B cell (primary cell): ENCODE data around the gene MBD3L4. TPM values are rescaled to one million over a fixed set of nuclear protein-coding genes. Genes with fewer than 3 reads are reported as not detected.

Source experiments
- ATAC-seq: fragments of 200-7000 bp; cut with Tn5 transposase; one replicate; pipeline ENCODE4 v1.10.0; 2021; ENCODE audit warnings: low read depth, mild to moderate bottlenecking, moderate number of reproducible peaks, moderate library complexity
- CTCF ChIA-PET: fragments of 350-600 bp; sonication (Branson Sonifier 250); formaldehyde crosslinking; loops from one replicate; lab custom pipeline; 2021; ENCODE audit warnings: antibody characterized with exemption, inconsistent platforms; lab: Charles Lee
- POLR2A ChIA-PET: fragments of 350-600 bp; sonication (Branson Sonifier 250); formaldehyde crosslinking; loops from one replicate; lab custom pipeline; 2021; ENCODE audit warnings: antibody characterized with exemption; lab: Charles Lee
- DNase-seq: peaks from one replicate; pipeline ENCODE4 v3.0.0; 2013
- H2AFZ ChIP-seq: 2 replicates; pipeline ENCODE4 v1.6.1; 2012; ENCODE audit warnings: mild to moderate bottlenecking, low read depth, low read length; ENCODE audit not compliant: insufficient read depth, poor library complexity, severe bottlenecking
- H3K27ac ChIP-seq, 2 donors: 1 replicate in 1 of 2; 2 replicates in 1 of 2; pipeline ENCODE4 v1.5.1; 2012 to 2013; ENCODE audit warnings: low read length in 2 of 2, mild to moderate bottlenecking in 2 of 2, moderate library complexity in 1 of 2
- H3K27me3 ChIP-seq, 4 experiments: fragments of 200-600 bp in 1 of 4; sonication (generic) in 1 of 4; replicated peaks in 1 of 4; 1 replicate in 2 of 4; 2 replicates in 2 of 4; pipeline versions ENCODE4 v1.6.1 to v1.7.0; 2013 to 2016; ENCODE audit warnings: low read length in 3 of 4, mild to moderate bottlenecking in 2 of 4, mixed read lengths in 1 of 4, moderate library complexity in 1 of 4; ENCODE audit not compliant: insufficient read depth in 4 of 4, control insufficient read depth in 3 of 4; ENCODE audit errors: control extremely low read depth in 1 of 4
- H3K36me3 ChIP-seq, 2 experiments: replicated peaks in 1 of 2; 1 replicate in 1 of 2; 2 replicates in 1 of 2; pipeline versions ENCODE4 v1.6.1 to v1.7.1; 2013; ENCODE audit warnings: low read length in 1 of 2; ENCODE audit not compliant: insufficient read depth in 2 of 2, control insufficient read depth in 1 of 2; ENCODE audit errors: control extremely low read depth in 1 of 2, extremely low read depth in 1 of 2
- H3K4me1 ChIP-seq, 2 donors: fragments of 200-600 bp in 1 of 2; sonication (generic) in 1 of 2; 1 replicate in 1 of 2; 2 replicates in 1 of 2; pipeline versions ENCODE4 v1.5.1 to v1.6.1; 2013 to 2017; ENCODE audit warnings: low read length in 2 of 2; ENCODE audit not compliant: control insufficient read depth in 2 of 2, insufficient read depth in 2 of 2
- H3K4me2 ChIP-seq: replicated peaks from 2 replicates; pipeline ENCODE3; 2012; ENCODE audit warnings: mild to moderate bottlenecking, low read depth, low read length; ENCODE audit not compliant: poor library complexity, severe bottlenecking
- H3K4me3 ChIP-seq, 5 experiments: fragments of 200-600 bp in 1 of 5; sonication (generic) in 1 of 5; 1 replicate in 3 of 5; 2 replicates in 2 of 5; pipeline versions ENCODE4 v1.5.1 to v1.7.0; 2011 to 2016; ENCODE audit warnings: low read length in 4 of 5, mild to moderate bottlenecking in 4 of 5, low read depth in 2 of 5, control low read depth in 1 of 5, moderate library complexity in 1 of 5; ENCODE audit not compliant: insufficient read depth in 1 of 5; ENCODE audit errors: control extremely low read depth in 1 of 5, extremely low read depth in 1 of 5
- H3K79me2 ChIP-seq: fragments of 200-600 bp; sonication (generic); one replicate; pipeline ENCODE4 v1.6.0; 2016; ENCODE audit warnings: low read length; ENCODE audit not compliant: control insufficient read depth, insufficient read depth
- H3K9ac ChIP-seq: fragments of 200-600 bp; sonication (generic); 2 replicates; pipeline ENCODE4 v1.6.1; 2017; ENCODE audit warnings: mild to moderate bottlenecking, low read length, moderate library complexity
- H3K9me3 ChIP-seq, 3 donors: one replicate each; pipeline versions ENCODE4 v1.6.1 to v1.7.1; 2013; ENCODE audit warnings: low read length in 2 of 3; ENCODE audit not compliant: control insufficient read depth in 2 of 3, insufficient read depth in 1 of 3; ENCODE audit errors: control extremely low read depth in 1 of 3
- H4K20me1 ChIP-seq: 2 replicates; pipeline ENCODE4 v1.6.0; 2012; ENCODE audit warnings: mild to moderate bottlenecking, low read length; ENCODE audit not compliant: insufficient read depth, control insufficient read depth, poor library complexity, severe bottlenecking
- H3K27ac Mint-ChIP-seq: one replicate; pipeline ENCODE4 v1.8.0; 2021; ENCODE audit warnings: mixed read lengths
- H3K27me3 Mint-ChIP-seq: one replicate; pipeline ENCODE4 v1.8.0; 2021; ENCODE audit warnings: mixed read lengths
- H3K4me1 Mint-ChIP-seq: one replicate; pipeline ENCODE4 v1.8.0; 2021; ENCODE audit warnings: mixed read lengths
- H3K4me3 Mint-ChIP-seq: one replicate; pipeline ENCODE4 v1.8.0; 2021; ENCODE audit warnings: mixed read lengths
- H3K9me3 Mint-ChIP-seq: one replicate; pipeline ENCODE4 v1.8.0; 2022; ENCODE audit warnings: mixed read lengths; ENCODE audit not compliant: insufficient read depth
- EZH2 ChIP-seq: IDR thresholded peaks from 2 replicates; pipeline ENCODE4 v1.6.1; 2012; ENCODE audit warnings: borderline replicate concordance, low read depth, mild to moderate bottlenecking, moderate library complexity, low read length; ENCODE audit not compliant: insufficient read depth, poor library complexity, severe bottlenecking
- WGBS: methylation state at CpG from one replicate; pipeline ENCODE4 v1.1.5; 2013; ENCODE audit warnings: missing lambda C conversion rate; ENCODE audit not compliant: insufficient coverage; 5-methylcytosine and 5-hydroxymethylcytosine counted together
- intact Hi-C: fragments of 100-400 bp; cut with micrococcal nuclease; formaldehyde crosslinking; loops from one replicate; pipeline ENCODE4 v1.10.0; 2022
- polyA plus RNA-seq: library from polyadenylated mRNA; depleted of rRNA; stranded (reverse); fragments of >200 nt; gene quantifications from 2 replicates; pipeline ENCODE4 v1.2.3, GENCODE V29; 2012
- total RNA-seq, 2 donors: library from RNA; stranded (reverse); fragments of 120-200 nt in 1 of 2; gene quantifications; 1 replicate in 1 of 2; 2 replicates in 1 of 2; pipeline versions ENCODE4 v1.2.3 to v1.2.4, GENCODE V29; 2013 to 2022
- TF ChIP-seq, protein P1 (sequence below): fragments of 200-600 bp; IDR thresholded peaks from one replicate; pipeline ENCODE4 v1.8.0; 2022; ENCODE audit warnings: antibody characterized with exemption, mild to moderate bottlenecking

Gene MBD3L4
- total and polyA plus RNA-seq, 2 donors (not counting 1 experiment from before 2014, with no cell fraction given), result not detected

DNA sequence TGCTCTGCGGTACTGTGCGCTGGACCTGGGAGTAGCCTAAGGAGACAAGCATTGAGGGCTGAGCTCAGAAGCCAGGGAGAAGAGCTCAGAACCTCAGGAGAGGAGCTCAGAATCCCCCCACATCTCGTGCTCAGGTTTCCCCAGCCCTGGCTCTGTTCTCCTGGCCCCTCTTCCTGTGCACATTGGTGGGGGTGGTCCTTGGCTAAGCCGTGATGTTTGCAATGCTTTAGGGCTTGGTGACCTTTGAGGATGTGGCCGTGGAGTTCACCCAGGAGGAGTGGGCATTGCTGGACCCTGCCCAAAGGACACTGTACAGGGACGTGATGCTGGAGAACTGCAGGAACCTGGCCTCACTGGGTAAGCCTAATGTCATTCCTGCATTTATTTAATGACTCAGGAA, 36.2 kb upstream of the MBD3L4 start:
- Histone ChIP-seq H3K9me3 (peaks cover 5 to 60% (median 36%) of the 10 kb centered on the region in 3 donors), H4K20me1 (peaks cover 11% of the 10 kb centered on the region), H3K4me3 (no peak overlapping the region), H3K9ac (no peak overlapping the region), H2AFZ (no peak overlapping the region), H3K27ac (no peak overlapping the region), H3K4me2 (no peak overlapping the region), H3K36me3 (peaks cover 28 to 85% of the 10 kb centered on the region in 2 experiments), H3K4me1 (no peaks in the 10 kb centered on the region), H3K27me3 (no peaks in the 10 kb centered on the region), H3K79me2 (peaks cover 21% of the 10 kb centered on the region)
- H3K4me1 Mint-ChIP-seq, result peaks cover 7% of the 10 kb centered on the region
- no peak overlapping the region for H3K27ac Mint-ChIP-seq
- H3K9me3 Mint-ChIP-seq, result peaks cover 9% of the 10 kb centered on the region
- H3K4me3 Mint-ChIP-seq, result no peak overlapping the region
- POLR2A ChIA-PET, result no interaction called here
- intact Hi-C loops, result no loop called here
- H3K27me3 Mint-ChIP-seq, result no peaks in the 10 kb centered on the region
- CTCF ChIA-PET, result interaction anchor here (0.6 to 1.4 kb wide), 2 partner anchors 10 to 26 kb away, joined by 3 read pairs; no protein-coding TSS in a partner anchor
- ATAC-seq (no peak), DNase-seq (no peak)
- 100% methylated on average over 5 of the region's 6 CpGs for WGBS
- TF ChIP-seq, protein P1, sequence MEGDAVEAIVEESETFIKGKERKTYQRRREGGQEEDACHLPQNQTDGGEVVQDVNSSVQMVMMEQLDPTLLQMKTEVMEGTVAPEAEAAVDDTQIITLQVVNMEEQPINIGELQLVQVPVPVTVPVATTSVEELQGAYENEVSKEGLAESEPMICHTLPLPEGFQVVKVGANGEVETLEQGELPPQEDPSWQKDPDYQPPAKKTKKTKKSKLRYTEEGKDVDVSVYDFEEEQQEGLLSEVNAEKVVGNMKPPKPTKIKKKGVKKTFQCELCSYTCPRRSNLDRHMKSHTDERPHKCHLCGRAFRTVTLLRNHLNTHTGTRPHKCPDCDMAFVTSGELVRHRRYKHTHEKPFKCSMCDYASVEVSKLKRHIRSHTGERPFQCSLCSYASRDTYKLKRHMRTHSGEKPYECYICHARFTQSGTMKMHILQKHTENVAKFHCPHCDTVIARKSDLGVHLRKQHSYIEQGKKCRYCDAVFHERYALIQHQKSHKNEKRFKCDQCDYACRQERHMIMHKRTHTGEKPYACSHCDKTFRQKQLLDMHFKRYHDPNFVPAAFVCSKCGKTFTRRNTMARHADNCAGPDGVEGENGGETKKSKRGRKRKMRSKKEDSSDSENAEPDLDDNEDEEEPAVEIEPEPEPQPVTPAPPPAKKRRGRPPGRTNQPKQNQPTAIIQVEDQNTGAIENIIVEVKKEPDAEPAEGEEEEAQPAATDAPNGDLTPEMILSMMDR, result no peak
- TF ChIP-seq EZH2, result no peak

DNA sequence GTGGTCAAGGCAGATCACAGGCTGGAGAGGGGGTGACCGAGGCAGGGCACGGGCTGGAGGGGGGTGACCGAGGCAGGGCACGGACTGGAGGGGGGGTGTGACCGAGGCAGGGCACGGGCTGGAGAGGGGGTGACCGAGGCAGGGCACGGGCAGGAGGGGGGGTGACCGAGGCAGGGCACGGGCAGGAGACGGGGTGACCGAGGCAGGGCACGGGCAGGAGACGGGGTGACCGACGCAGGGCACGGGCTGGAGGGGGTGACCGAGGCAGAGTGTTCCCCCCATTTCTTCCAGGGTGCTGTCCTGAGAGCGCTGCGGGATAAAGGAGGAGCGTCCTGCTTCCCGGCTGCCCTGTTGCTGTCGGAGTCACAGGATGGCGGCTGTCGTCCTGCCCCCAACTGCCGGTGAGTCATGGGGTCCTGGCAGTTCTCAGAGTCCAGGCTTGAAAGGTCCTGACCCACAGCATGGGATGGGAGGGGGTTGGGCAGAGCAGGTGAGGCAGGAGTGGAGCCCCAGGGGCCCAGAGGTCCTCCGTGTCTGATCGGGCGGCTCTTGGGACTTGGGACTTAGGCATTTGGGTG, 34.8 kb upstream of the MBD3L4 start:
- Mint-ChIP-seq H3K27ac (no peak overlapping the region), H3K4me3 (no peak overlapping the region), H3K9me3 (peaks cover 3% of the 10 kb centered on the region), H3K27me3 (no peaks in the 10 kb centered on the region), H3K4me1 (peaks cover 11% of the 10 kb centered on the region)
- TF ChIP-seq, protein P1, result no peak
- TF ChIP-seq EZH2, result no peak
- H3K4me2 ChIP-seq, result no peak overlapping the region
- H3K36me3 ChIP-seq, result peaks cover 20 to 75% of the 10 kb centered on the region in 2 experiments
- H3K4me3 ChIP-seq, result no peak overlapping the region
- no peak overlapping the region for H3K27ac ChIP-seq
- no peak for DNase-seq
- H4K20me1 ChIP-seq, result peaks cover 18% of the 10 kb centered on the region
- no peak for ATAC-seq
- H3K9me3 ChIP-seq, result peaks cover 4 to 47% (median 23%) of the 10 kb centered on the region in 3 donors
- intact Hi-C loops, result no loop called here
- 98% methylated on average over 26 of the region's 29 CpGs for WGBS
- no peak overlapping the region for H2AFZ ChIP-seq
- peaks cover 8 to 11% of the 10 kb centered on the region in 2 donors for H3K4me1 ChIP-seq
- ChIA-PET POLR2A (no interaction called here), CTCF (interaction anchor here (1.4 kb wide), 1 partner anchor 27 kb away, joined by 3 read pairs; no protein-coding TSS in a partner anchor)
- peaks cover 34% of the 10 kb centered on the region for H3K79me2 ChIP-seq
- no peak overlapping the region for H3K9ac ChIP-seq
- no peaks in the 10 kb centered on the region for H3K27me3 ChIP-seq
